K562 treated with DMSO at 1 percent for 12 hours (cell line): ENCODE measurements around the gene GZMM. TPM values are rescaled to one million over a fixed set of nuclear protein-coding genes. Genes with fewer than 3 reads are reported as not detected.

ENCODE experiments used
- total RNA-seq: library from RNA; unstranded; fragments of 300-600 nt; gene quantifications from 2 replicates; pipeline ENCODE4 v1.2.3, GENCODE V29; 2022; ENCODE audit not compliant: insufficient read depth

Gene GZMM
- total RNA-seq, result 2.5 and 3.2 TPM in 2 replicates

GRCh38 chr19:543910-544608 is at the start of gene GZMM:
Gene GZMM (plus strand): TSS chr19:544053. CDS start chr19:544072, 19 bp downstream.

GRCh38 chr19:496112-496665 is 47.7 kb upstream of the GZMM start, which contains the start of gene MADCAM1:
Gene MADCAM1 (plus strand): TSS chr19:496486. CDS start chr19:496500, 14 bp downstream.

GRCh38 chr19:507286-508203 is 36.3 kb upstream of the GZMM start, which contains the start of gene TPGS1:
Gene TPGS1 (plus strand): TSS chr19:507497. CDS start chr19:507507, 10 bp downstream.

GRCh38 chr19:531753-532560 is 11.9 kb upstream of the GZMM start, which contains the start of gene CDC34:
Gene CDC34 (plus strand): TSS chr19:531760. CDS start chr19:531932, 172 bp downstream.

GRCh38 chr19:572140-572742 is 28.4 kb downstream of the GZMM start, which contains the start of gene BSG:
Gene BSG (plus strand): TSS chr19:572596. CDS start chr19:572635, 39 bp downstream.

GRCh38 chr19:589693-590395 is 46.0 kb downstream of the GZMM start, which contains the start of gene HCN2:
Gene HCN2 (plus strand): TSS chr19:589881. CDS start chr19:589946, 65 bp downstream.

Other genes with a start within 250 kb of the GZMM start
- gene MIER2, start 199.3 kb upstream of the GZMM start, total RNA-seq, result 29.8 and 31.5 TPM in 2 replicates
- gene C2CD4C, start 134.9 kb upstream of the GZMM start, total RNA-seq, result not detected in 2 replicates
- 0.49 and 2.1 TPM in 2 replicates for gene SHC2, start 83.0 kb upstream of the GZMM start, total RNA-seq
- gene MADCAM1, start 47.6 kb upstream of the GZMM start, total RNA-seq, result 1.0 TPM in 1 of 2 replicates, not detected in the other
- 50.0 and 96.2 TPM in 2 replicates for gene TPGS1, start 36.6 kb upstream of the GZMM start, total RNA-seq
- 134 and 173 TPM in 2 replicates for gene CDC34, start 12.3 kb upstream of the GZMM start, total RNA-seq
- 539 and 624 TPM in 2 replicates for gene BSG, start 28.5 kb downstream of the GZMM start, total RNA-seq
- 3.5 and 4.7 TPM in 2 replicates for gene HCN2, start 45.8 kb downstream of the GZMM start, total RNA-seq
- 86.8 and 92.3 TPM in 2 replicates for gene POLRMT, start 89.5 kb downstream of the GZMM start, total RNA-seq
- gene FGF22, start 95.8 kb downstream of the GZMM start, total RNA-seq, result 0.58 and 0.74 TPM in 2 replicates
- 77.4 and 85.9 TPM in 2 replicates for gene RNF126, start 119.2 kb downstream of the GZMM start, total RNA-seq
- gene FSTL3, start 132.3 kb downstream of the GZMM start, total RNA-seq, result 5.5 and 11.6 TPM in 2 replicates
- gene PRSS57, start 151.4 kb downstream of the GZMM start, total RNA-seq, result 26.1 and 36.0 TPM in 2 replicates
- gene PALM, start 164.9 kb downstream of the GZMM start, total RNA-seq, result 11.5 and 13.7 TPM in 2 replicates
- 0.38 TPM in 1 of 2 replicates, not detected in the other for gene MISP, start 207.1 kb downstream of the GZMM start, total RNA-seq